Activated T-helper 1 cell treated with anti-CD3 and anti-CD28 coated beads, Interleukin-12 subunit alpha, Interleukin-12 subunit beta, Interleukin-2, Interleukin-4 antibody, amounts not matched to agents 30 ng/mL and 10 ng/mL and 1 ng/mL, durations not matched to agents 14 hours and 24 hours and 36 hours (primary cell): ENCODE results near the gene MFRP. TPM values are rescaled to one million over a fixed set of nuclear protein-coding genes. Genes with fewer than 3 reads are reported as not detected.

ENCODE experiments used
- DNase-seq: peaks from one replicate; pipeline ENCODE4 v3.0.0; 2021; ENCODE audit warnings: low spot score
- H3K27ac Mint-ChIP-seq: one replicate; pipeline ENCODE4 v1.8.0; 2021; ENCODE audit warnings: mild to moderate bottlenecking, mixed read lengths
- H3K27me3 Mint-ChIP-seq: one replicate; pipeline ENCODE4 v1.8.0; 2022; ENCODE audit warnings: mild to moderate bottlenecking, moderate library complexity, mixed read lengths; ENCODE audit not compliant: insufficient read depth
- H3K36me3 Mint-ChIP-seq: one replicate; pipeline ENCODE4 v1.8.0; 2021; ENCODE audit warnings: low read depth, mixed read lengths
- H3K4me1 Mint-ChIP-seq: one replicate; pipeline ENCODE4 v1.8.0; 2021; ENCODE audit warnings: low read depth, mixed read lengths
- H3K4me3 Mint-ChIP-seq: one replicate; pipeline ENCODE4 v1.8.0; 2021; ENCODE audit warnings: mild to moderate bottlenecking, moderate library complexity, mixed read lengths
- H3K9me3 Mint-ChIP-seq: one replicate; pipeline ENCODE4 v1.8.0; 2021; ENCODE audit warnings: mixed read lengths
- intact Hi-C: fragments of 100-400 bp; cut with micrococcal nuclease; formaldehyde crosslinking; loops from one replicate; pipeline ENCODE4 v1.15.1; 2024
- total RNA-seq: library from RNA; stranded (reverse); gene quantifications from 2 replicates; pipeline ENCODE4 v1.2.3, GENCODE V29; 2022

MFRP gene
- total RNA-seq, 1 donor from 2014 or later: not detected

DNA sequence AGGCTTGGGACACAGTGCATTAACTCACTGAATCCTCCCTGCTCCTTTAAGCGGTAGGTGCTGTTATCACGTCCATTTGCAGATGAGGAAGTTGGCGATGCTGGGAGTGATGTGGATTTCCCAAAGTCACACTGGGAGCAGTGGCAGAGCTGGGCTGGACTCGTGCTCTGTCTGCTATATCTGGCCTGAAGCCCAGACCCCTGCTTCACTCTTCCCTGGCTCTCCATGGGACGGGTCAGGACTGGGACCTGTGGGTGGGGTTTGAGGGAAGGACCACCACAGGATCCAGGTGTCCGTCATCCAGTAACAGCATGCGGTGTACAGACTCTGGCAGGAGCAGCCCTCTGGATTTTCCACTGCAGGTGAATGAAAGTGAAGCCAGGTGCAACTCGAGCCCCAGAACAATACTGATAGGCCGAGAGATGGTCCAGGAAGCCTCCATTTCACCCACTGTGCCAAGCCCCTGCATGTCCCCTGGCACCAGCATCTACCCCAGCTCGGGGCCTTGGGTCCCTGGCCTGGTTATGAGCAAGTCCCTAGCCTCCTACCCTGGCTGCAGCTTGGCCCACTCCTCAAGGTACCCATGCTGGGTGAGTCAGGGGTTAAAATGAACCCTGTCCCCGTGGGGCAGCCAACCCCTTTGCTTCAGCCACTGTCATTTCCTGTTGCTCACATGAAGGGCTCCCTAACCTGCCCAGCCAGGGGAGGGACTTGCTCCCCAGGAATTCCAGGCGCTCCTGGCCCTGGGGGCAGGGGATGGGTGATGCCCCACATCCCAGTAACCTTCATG lies 30.8 kb upstream of the MFRP start:
- H3K4me3 Mint-ChIP-seq: no peak overlapping the region
- no peaks in the 10 kb centered on the region for H3K9me3 Mint-ChIP-seq
- H3K4me1 Mint-ChIP-seq: no peaks in the 10 kb centered on the region
- no peaks in the 10 kb centered on the region for H3K36me3 Mint-ChIP-seq
- intact Hi-C loops: no loop called here
- H3K27ac Mint-ChIP-seq: no peak overlapping the region
- H3K27me3 Mint-ChIP-seq: peaks cover 8% of the 10 kb centered on the region
- no peak for DNase-seq

DNA sequence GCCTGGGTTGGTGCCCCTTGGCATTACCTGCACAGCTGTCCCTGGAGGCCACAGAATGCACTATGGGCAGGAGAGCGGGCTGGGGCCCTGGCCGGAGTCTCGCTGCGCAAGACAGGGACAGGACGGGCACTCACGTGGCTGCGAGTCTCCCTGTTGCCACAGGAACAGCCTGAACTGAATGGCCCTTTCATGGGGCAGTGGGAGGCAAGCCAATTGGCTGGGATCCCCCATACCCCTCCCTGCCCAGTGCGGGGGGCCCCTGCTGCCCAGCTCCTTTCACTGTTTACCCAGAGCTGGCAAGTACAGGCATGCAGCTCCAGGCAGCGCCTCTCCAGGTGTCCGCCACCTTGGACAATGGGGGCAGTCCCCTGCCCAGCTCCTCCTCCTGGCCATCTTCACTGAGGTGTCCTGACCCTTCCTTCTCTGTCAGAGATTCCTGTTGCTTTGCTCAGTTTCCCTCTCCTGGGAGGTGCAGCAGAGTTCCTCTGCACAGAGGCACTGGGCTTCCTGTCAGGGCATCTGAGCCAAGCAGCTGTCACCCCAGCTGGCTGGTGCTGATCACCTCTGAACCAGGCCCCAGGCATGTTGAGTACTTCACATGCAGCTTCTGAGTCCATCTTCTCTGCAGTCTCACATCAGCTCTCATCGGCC lies 29.8 kb upstream of the MFRP start:
- Mint-ChIP-seq H3K27ac (no peak overlapping the region), H3K27me3 (peaks cover 5% of the 10 kb centered on the region)

GRCh38 chr11:119375337-119376196 lies 29.1 kb upstream of the MFRP start:
- Mint-ChIP-seq H3K4me3 (no peak overlapping the region), H3K27me3 (peaks cover 6% of the 10 kb centered on the region), H3K27ac (no peak overlapping the region), H3K36me3 (no peaks in the 10 kb centered on the region), H3K4me1 (no peaks in the 10 kb centered on the region), H3K9me3 (no peaks in the 10 kb centered on the region)
- intact Hi-C loops: no loop called here
- no peak for DNase-seq

More for the DNA sequence above, 29.8 kb upstream of the MFRP start:
- intact Hi-C loops: no loop called here
- H3K9me3 Mint-ChIP-seq: no peaks in the 10 kb centered on the region
- no peak overlapping the region for H3K4me3 Mint-ChIP-seq
- DNase-seq: no peak
- H3K36me3 Mint-ChIP-seq: no peaks in the 10 kb centered on the region
- H3K4me1 Mint-ChIP-seq: no peaks in the 10 kb centered on the region

GRCh38 chr11:119374632-119375336 lies 28.3 kb upstream of the MFRP start:
- H3K27ac Mint-ChIP-seq: no peak overlapping the region
- intact Hi-C loops: loop anchor here (1.0 kb wide), 1 partner anchor 18 kb away; no protein-coding TSS in a partner anchor
- H3K4me1 Mint-ChIP-seq: no peaks in the 10 kb centered on the region
- no peak for DNase-seq
- H3K36me3 Mint-ChIP-seq: no peaks in the 10 kb centered on the region
- H3K4me3 Mint-ChIP-seq: no peak overlapping the region
- peaks cover 8% of the 10 kb centered on the region for H3K27me3 Mint-ChIP-seq
- no peaks in the 10 kb centered on the region for H3K9me3 Mint-ChIP-seq

- intact Hi-C loops: loop anchor here (1.0 kb wide), 1 partner anchor 18 kb away; no protein-coding TSS in a partner anchor
- peaks cover 12% of the 10 kb centered on the region for H3K27me3 Mint-ChIP-seq
- no peak overlapping the region for H3K27ac Mint-ChIP-seq
Measured at GRCh38 chr11:119373921-119374631, 27.6 kb upstream of the MFRP start.

DNA sequence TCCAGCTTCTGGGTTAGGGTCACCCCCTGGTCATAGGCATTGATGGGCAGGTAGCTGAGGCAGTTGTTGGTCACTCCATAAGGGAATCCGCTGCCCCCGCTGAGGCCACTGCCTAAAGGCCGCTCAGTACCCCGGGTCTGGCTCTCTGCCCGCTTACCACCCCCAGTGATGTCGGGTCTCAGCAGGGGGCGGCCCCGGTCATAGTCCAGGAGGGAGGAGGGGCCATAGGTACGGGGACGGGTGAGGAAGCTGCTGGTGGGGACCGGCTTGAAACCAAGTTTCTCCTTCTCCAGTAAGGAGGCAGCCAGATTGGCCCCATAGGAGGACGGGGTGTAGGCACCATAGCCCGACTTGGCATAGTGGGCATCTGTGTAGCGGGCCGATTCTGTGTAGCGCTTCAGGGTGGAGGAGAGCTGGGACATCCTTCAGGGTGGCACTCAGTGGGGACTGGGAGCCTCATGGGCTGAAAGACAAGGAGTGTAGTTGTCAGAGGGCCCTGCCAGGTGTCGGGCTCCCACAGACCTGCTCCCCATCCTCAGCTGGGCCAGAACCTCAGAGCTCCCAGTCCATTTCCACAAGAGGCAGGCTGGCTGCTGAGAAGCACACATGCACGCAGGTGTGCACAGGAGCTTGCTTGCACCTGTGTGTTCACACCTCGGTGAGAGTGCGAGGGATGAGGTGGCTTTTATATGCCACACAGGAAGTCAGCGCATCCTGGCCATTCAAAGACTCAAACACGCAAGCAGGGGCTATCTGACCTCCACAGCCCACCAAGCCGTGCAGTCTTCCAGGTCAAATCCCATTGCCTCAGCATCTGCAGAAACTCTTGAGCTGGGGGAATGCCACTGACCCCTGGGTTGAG lies 26.8 kb upstream of the MFRP start:
- no peak overlapping the region for H3K27ac Mint-ChIP-seq
- no peaks in the 10 kb centered on the region for H3K4me1 Mint-ChIP-seq
- no peak for DNase-seq
- H3K4me3 Mint-ChIP-seq: no peak overlapping the region
- peaks cover 12% of the 10 kb centered on the region for H3K27me3 Mint-ChIP-seq
- H3K36me3 Mint-ChIP-seq: no peaks in the 10 kb centered on the region
- no peaks in the 10 kb centered on the region for H3K9me3 Mint-ChIP-seq
- intact Hi-C loops: no loop called here

More at GRCh38 chr11:119373921-119374631, 27.6 kb upstream of the MFRP start:
- H3K4me3 Mint-ChIP-seq: no peak overlapping the region
- H3K36me3 Mint-ChIP-seq: no peaks in the 10 kb centered on the region
- DNase-seq: no peak
- no peaks in the 10 kb centered on the region for H3K4me1 Mint-ChIP-seq
- H3K9me3 Mint-ChIP-seq: no peaks in the 10 kb centered on the region

GRCh38 chr11:119372260-119373058 lies 26.0 kb upstream of the MFRP start:
- H3K9me3 Mint-ChIP-seq: no peaks in the 10 kb centered on the region
- no peaks in the 10 kb centered on the region for H3K36me3 Mint-ChIP-seq
- no peak overlapping the region for H3K4me3 Mint-ChIP-seq
- peaks cover 16% of the 10 kb centered on the region for H3K27me3 Mint-ChIP-seq
- no peak overlapping the region for H3K27ac Mint-ChIP-seq
- DNase-seq: no peak
- no peaks in the 10 kb centered on the region for H3K4me1 Mint-ChIP-seq
- intact Hi-C loops: no loop called here

DNA sequence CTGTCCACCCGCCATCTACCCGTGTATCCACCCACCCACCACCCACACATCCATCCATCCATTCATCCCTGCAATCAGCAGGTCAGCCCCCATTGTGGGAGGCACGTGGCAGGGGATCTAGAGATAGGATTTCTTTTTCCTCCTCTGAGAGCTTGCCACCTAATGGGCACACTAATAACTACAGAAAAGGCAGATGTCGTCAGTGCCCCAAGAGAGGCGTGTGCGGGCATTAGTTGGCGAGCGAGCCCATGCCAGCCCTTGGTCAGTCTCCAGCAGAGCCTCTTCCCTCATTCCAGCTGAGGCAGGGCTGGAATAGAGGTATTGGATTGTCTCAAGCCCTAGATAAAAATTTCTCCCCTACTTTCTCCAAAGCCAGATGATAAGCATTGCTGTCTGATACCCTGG lies 25.3 kb upstream of the MFRP start:
- H3K9me3 Mint-ChIP-seq: no peaks in the 10 kb centered on the region
- no peaks in the 10 kb centered on the region for H3K36me3 Mint-ChIP-seq
- intact Hi-C loops: no loop called here
- no peak for DNase-seq
- H3K27me3 Mint-ChIP-seq: peaks cover 18% of the 10 kb centered on the region
- H3K27ac Mint-ChIP-seq: no peak overlapping the region
- no peaks in the 10 kb centered on the region for H3K4me1 Mint-ChIP-seq
- H3K4me3 Mint-ChIP-seq: no peak overlapping the region

DNA sequence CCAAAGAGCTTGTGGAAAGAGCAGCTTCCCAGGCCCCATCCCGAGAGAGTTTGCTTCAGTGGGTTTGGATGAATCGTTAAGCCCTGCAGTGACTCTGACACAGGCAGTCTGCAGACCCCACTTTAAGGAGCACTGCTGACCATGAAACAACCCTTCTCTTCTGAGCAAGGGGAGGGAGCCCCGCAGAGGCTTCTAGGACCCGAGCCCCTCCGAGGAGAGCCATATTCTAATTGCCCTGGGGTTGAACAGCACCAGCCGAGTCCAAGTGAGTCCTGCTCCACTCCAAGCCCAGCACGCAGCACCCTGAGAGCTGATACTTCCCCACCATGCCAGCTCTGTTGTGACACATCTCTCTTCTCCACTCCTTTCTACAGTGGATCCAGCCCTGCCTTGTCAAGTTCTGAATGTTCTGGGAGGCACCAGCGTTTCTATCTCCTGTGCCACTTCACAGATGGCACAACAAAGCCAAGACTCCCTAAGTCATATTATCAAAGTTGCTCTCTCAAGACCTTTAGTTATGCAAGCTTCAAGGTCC lies 24.6 kb upstream of the MFRP start:
- no peak for DNase-seq
- Mint-ChIP-seq H3K4me3 (no peak overlapping the region), H3K9me3 (no peaks in the 10 kb centered on the region), H3K27me3 (peaks cover 22% of the 10 kb centered on the region), H3K27ac (no peak overlapping the region), H3K36me3 (no peaks in the 10 kb centered on the region), H3K4me1 (no peaks in the 10 kb centered on the region)
- intact Hi-C loops: no loop called here

GRCh38 chr11:119370486-119371046 lies 24.1 kb upstream of the MFRP start:
- H3K9me3 Mint-ChIP-seq: no peaks in the 10 kb centered on the region
- H3K27ac Mint-ChIP-seq: no peak overlapping the region
- no peak overlapping the region for H3K4me3 Mint-ChIP-seq
- H3K4me1 Mint-ChIP-seq: no peaks in the 10 kb centered on the region
- no peak for DNase-seq
- peaks cover 27% of the 10 kb centered on the region for H3K27me3 Mint-ChIP-seq
- intact Hi-C loops: no loop called here
- no peaks in the 10 kb centered on the region for H3K36me3 Mint-ChIP-seq
